HepG2 (cell line): ENCODE measurements around the gene ZNF548. TPM values are rescaled to one million over a fixed set of nuclear protein-coding genes. Genes with fewer than 3 reads are reported as not detected.

Experiments used
- GABPB1 ChIP-seq: IDR thresholded peaks from 2 replicates; pipeline ENCODE4 v1.6.1; 2016; ENCODE audit warnings: mild to moderate bottlenecking, missing genetic modification reagents, moderate library complexity, missing compliant biosample characterization
- GZF1 ChIP-seq: sonication (generic); formaldehyde crosslinking; IDR thresholded peaks from 2 replicates; pipeline ENCODE4 v1.5.1; 2020; ENCODE audit warnings: mild to moderate bottlenecking, missing genetic modification reagents
- ISX ChIP-seq: sonication (generic); formaldehyde crosslinking; conservative IDR thresholded peaks from 2 replicates; pipeline ENCODE4 v1.5.0; 2020; ENCODE audit warnings: missing genetic modification reagents
- KLF11 ChIP-seq: IDR thresholded peaks from 2 replicates; pipeline ENCODE4 v1.6.1; 2016; ENCODE audit warnings: missing compliant biosample characterization
- NFYB ChIP-seq: sonication (generic); formaldehyde crosslinking; IDR thresholded peaks from 2 replicates; pipeline ENCODE4 v1.4.0; 2020; ENCODE audit warnings: missing genetic modification reagents
- PPARG ChIP-seq: conservative IDR thresholded peaks from 2 replicates; pipeline ENCODE4 v1.6.1; 2016; ENCODE audit warnings: missing biosample characterization, missing genetic modification reagents
- SALL2 ChIP-seq: sonication (generic); formaldehyde crosslinking; IDR thresholded peaks from 2 replicates; pipeline ENCODE4 v1.8.1; 2023; ENCODE audit warnings: mild to moderate bottlenecking, missing genetic modification reagents, inconsistent platforms
- SIN3A ChIP-seq: IDR thresholded peaks from 2 replicates; pipeline ENCODE4 v1.6.1; 2011; ENCODE audit warnings: low read depth, mild to moderate bottlenecking, control low read depth, low read length, borderline replicate concordance
- TP53 ChIP-seq: sonication (generic); formaldehyde crosslinking; conservative IDR thresholded peaks from 2 replicates; pipeline ENCODE4 v1.4.0; 2020; ENCODE audit warnings: missing genetic modification reagents
- YY1 ChIP-seq: IDR thresholded peaks from 2 replicates; pipeline ENCODE4 v1.6.1; 2011; ENCODE audit warnings: low read length, low read depth, moderate library complexity, mild to moderate bottlenecking; ENCODE audit not compliant: insufficient read depth, insufficient replicate concordance
- ZFP1 ChIP-seq: IDR thresholded peaks from 2 replicates; pipeline ENCODE4 v1.6.1; 2016
- ZFP36L1 ChIP-seq: sonication (generic); formaldehyde crosslinking; IDR thresholded peaks from 2 replicates; pipeline ENCODE4 v1.8.0; 2022; ENCODE audit warnings: mild to moderate bottlenecking, missing genetic modification reagents, moderate library complexity
- ZFY ChIP-seq: sonication (generic); formaldehyde crosslinking; IDR thresholded peaks from 2 replicates; pipeline ENCODE4 v1.4.0; 2020; ENCODE audit warnings: missing genetic modification reagents
- ZNF232 ChIP-seq: sonication (generic); formaldehyde crosslinking; IDR thresholded peaks from 2 replicates; pipeline ENCODE4 v1.4.0; 2020; ENCODE audit warnings: missing genetic modification reagents, borderline replicate concordance
- ZNF296 ChIP-seq: sonication (generic); formaldehyde crosslinking; conservative IDR thresholded peaks from 2 replicates; pipeline ENCODE4 v1.5.0; 2020; ENCODE audit warnings: mild to moderate bottlenecking, missing genetic modification reagents
- ZNF430 ChIP-seq: sonication (generic); formaldehyde crosslinking; IDR thresholded peaks from 2 replicates; pipeline ENCODE4 v1.9.0; 2021; ENCODE audit warnings: mild to moderate bottlenecking, missing genetic modification reagents
- ZNF552 ChIP-seq: sonication (generic); formaldehyde crosslinking; IDR thresholded peaks from 2 replicates; pipeline ENCODE4 v1.9.0; 2022; ENCODE audit warnings: missing genetic modification reagents, mild to moderate bottlenecking, borderline replicate concordance
- ZNF780A ChIP-seq: sonication (generic); formaldehyde crosslinking; IDR thresholded peaks from 2 replicates; pipeline ENCODE4 v1.8.0; 2022; ENCODE audit warnings: mild to moderate bottlenecking, missing genetic modification reagents, moderate library complexity
- ZNF788 ChIP-seq: sonication (generic); formaldehyde crosslinking; IDR thresholded peaks from 2 replicates; pipeline ENCODE4 v1.5.0; 2020; ENCODE audit warnings: mild to moderate bottlenecking, missing genetic modification reagents, borderline replicate concordance
- ZSCAN29 ChIP-seq: sonication (generic); formaldehyde crosslinking; conservative IDR thresholded peaks from 2 replicates; pipeline ENCODE4 v1.4.0; 2020; ENCODE audit warnings: mild to moderate bottlenecking, missing genetic modification reagents
- polyA plus RNA-seq, 8 experiments: library from polyadenylated mRNA; depleted of rRNA in 3 of 8; stranded (reverse) in 7 of 8; unstranded in 1 of 8; fragments of >200 nt; fragmentation: Illumina TruSeq in 4 of 8; extraction: Trizol in 4 of 8; gene quantifications; 2 replicates each; pipeline versions ENCODE4 v1.2.1 to v1.2.3, GENCODE V29; 2011 to 2016; ENCODE audit warnings: low read depth in 4 of 8, missing spikeins in 1 of 8, mixed read lengths in 1 of 8; ENCODE audit not compliant: insufficient read depth in 1 of 8
- total RNA-seq, 5 experiments: library from RNA; depleted of rRNA; stranded (reverse); fragments of >200 nt; fragmentation: Illumina TruSeq; extraction: Trizol; gene quantifications; 2 replicates each; pipeline ENCODE4 v1.2.3, GENCODE V29; 2016; ENCODE audit warnings: low read depth in 1 of 5
- TF ChIP-seq, protein P1 (sequence below): sonication (generic); formaldehyde crosslinking; IDR thresholded peaks from 2 replicates; pipeline ENCODE4 v1.5.1; 2020; ENCODE audit warnings: mild to moderate bottlenecking, missing genetic modification reagents, borderline replicate concordance
- TF ChIP-seq, protein P2 (sequence below): IDR thresholded peaks from 2 replicates; pipeline ENCODE4 v1.6.1; 2018; ENCODE audit warnings: missing genetic modification reagents, mild to moderate bottlenecking, missing compliant biosample characterization
- TF ChIP-seq, protein P3 (sequence below): sonication (generic); formaldehyde crosslinking; IDR thresholded peaks from 2 replicates; pipeline ENCODE4 v1.9.0; 2021; ENCODE audit warnings: missing genetic modification reagents, mild to moderate bottlenecking, borderline replicate concordance
- TF ChIP-seq, protein P4 (sequence below): sonication (generic); formaldehyde crosslinking; IDR thresholded peaks from 2 replicates; pipeline ENCODE4 v1.4.0; 2020; ENCODE audit warnings: mild to moderate bottlenecking, low read depth, missing genetic modification reagents

Gene ZNF548
- total and polyA plus RNA-seq, 2 of the 13 experiments (the other 11 are each of a cell fraction or from before 2014, with no cell fraction given) = 19.6 to 24.9 TPM

DNA sequence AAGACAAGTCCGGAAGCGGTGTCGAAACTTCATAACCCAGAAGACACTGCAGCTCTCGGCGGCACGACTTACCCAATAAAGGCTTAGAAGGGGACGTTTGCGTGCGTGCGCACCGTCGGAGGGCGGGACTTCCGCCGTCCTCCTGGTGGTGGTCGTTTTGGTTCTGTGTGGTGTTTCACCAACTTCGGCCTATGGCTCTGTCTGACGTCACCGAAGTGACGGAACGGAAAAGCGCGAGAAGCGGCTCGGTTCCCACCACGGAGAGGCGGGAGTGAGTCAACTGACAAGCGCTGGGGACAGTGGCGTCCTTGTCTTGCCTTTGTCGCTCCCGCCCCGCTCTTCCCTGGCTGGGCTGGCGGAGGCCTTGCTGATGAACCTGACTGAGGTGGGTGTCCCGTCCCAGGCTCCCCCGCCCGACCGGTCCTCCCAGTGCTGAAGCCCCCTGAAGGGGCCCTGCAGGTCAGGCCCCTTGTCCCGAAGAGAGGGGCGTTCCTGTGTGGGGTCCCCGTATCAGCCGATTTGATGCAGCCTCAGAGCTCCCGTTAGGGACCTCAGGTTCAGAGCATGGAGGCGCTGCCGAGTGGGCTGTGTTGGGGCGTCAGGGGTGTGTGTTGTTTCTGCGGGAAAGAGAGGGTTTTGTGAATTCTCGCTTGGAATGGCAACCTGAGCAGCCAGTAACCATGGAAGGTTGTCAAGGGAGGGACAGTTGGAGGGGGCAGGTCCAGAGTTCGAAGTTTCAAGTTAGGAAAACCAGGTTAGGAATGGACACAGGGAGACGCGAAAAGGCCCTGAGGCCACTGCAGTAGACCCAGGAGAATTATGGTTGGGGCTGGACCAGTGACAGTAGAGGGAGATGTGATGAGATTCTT, at the start of gene ZNF548 (continued):
- 0 out of 2 replicates have a peak, but pooled peaks have one; percentile 73 for TF ChIP-seq GZF1 (CRISPR knock-in tag)
- TF ChIP-seq ZNF552 = peak; percentile 72; the same call in 1 of the 2 replicates
- peak; percentile 76 for TF ChIP-seq SIN3A
- TF ChIP-seq, protein P1, sequence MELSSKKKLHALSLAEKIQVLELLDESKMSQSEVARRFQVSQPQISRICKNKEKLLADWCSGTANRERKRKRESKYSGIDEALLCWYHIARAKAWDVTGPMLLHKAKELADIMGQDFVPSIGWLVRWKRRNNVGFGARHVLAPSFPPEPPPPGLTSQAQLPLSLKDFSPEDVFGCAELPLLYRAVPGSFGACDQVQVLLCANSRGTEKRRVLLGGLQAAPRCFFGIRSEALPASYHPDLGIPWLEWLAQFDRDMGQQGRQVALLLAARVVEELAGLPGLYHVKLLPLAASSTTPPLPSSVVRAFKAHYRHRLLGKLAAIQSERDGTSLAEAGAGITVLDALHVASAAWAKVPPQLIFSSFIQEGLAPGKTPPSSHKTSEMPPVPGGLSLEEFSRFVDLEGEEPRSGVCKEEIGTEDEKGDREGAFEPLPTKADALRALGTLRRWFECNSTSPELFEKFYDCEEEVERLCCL (CRISPR knock-in tag) = no peak
- TF ChIP-seq ZSCAN29 (CRISPR knock-in tag) = no peak
- TF ChIP-seq PPARG (CRISPR knock-in tag) = peak; percentile 40; the same call in 1 of the 2 replicates
- TF ChIP-seq, protein P2, sequence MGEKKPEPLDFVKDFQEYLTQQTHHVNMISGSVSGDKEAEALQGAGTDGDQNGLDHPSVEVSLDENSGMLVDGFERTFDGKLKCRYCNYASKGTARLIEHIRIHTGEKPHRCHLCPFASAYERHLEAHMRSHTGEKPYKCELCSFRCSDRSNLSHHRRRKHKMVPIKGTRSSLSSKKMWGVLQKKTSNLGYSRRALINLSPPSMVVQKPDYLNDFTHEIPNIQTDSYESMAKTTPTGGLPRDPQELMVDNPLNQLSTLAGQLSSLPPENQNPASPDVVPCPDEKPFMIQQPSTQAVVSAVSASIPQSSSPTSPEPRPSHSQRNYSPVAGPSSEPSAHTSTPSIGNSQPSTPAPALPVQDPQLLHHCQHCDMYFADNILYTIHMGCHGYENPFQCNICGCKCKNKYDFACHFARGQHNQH (CRISPR knock-in tag) = peak; percentile 73; the same call in 1 of the 2 replicates
- TF ChIP-seq ZNF780A (CRISPR knock-in tag) = no peak
- no peak for TF ChIP-seq ZNF232 (CRISPR knock-in tag)
- no peak for TF ChIP-seq ISX (CRISPR knock-in tag)
- TF ChIP-seq ZNF296 (CRISPR knock-in tag) = peak; percentile 69; the same call in 1 of the 2 replicates
- peak; percentile 87 for TF ChIP-seq ZFY
- TF ChIP-seq, protein P3, sequence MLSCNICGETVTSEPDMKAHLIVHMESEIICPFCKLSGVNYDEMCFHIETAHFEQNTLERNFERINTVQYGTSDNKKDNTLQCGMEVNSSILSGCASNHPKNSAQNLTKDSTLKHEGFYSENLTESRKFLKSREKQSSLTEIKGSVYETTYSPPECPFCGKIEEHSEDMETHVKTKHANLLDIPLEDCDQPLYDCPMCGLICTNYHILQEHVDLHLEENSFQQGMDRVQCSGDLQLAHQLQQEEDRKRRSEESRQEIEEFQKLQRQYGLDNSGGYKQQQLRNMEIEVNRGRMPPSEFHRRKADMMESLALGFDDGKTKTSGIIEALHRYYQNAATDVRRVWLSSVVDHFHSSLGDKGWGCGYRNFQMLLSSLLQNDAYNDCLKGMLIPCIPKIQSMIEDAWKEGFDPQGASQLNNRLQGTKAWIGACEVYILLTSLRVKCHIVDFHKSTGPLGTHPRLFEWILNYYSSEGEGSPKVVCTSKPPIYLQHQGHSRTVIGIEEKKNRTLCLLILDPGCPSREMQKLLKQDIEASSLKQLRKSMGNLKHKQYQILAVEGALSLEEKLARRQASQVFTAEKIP = no peak
- TF ChIP-seq ZFP1 (CRISPR knock-in tag) = no peak
- 0 out of 2 replicates have a peak, but pooled peaks have one; percentile 57 for TF ChIP-seq ZNF430 (CRISPR knock-in tag)
- TF ChIP-seq, protein P4, sequence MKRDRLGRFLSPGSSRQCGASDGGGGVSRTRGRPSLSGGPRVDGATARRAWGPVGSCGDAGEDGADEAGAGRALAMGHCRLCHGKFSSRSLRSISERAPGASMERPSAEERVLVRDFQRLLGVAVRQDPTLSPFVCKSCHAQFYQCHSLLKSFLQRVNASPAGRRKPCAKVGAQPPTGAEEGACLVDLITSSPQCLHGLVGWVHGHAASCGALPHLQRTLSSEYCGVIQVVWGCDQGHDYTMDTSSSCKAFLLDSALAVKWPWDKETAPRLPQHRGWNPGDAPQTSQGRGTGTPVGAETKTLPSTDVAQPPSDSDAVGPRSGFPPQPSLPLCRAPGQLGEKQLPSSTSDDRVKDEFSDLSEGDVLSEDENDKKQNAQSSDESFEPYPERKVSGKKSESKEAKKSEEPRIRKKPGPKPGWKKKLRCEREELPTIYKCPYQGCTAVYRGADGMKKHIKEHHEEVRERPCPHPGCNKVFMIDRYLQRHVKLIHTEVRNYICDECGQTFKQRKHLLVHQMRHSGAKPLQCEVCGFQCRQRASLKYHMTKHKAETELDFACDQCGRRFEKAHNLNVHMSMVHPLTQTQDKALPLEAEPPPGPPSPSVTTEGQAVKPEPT (CRISPR knock-in tag) = 0 out of 2 replicates have a peak, but pooled peaks have one; percentile 47
- TF ChIP-seq SALL2 (CRISPR knock-in tag) = no peak; the same call in 1 of the 2 replicates
- 0 out of 2 replicates have a peak, but pooled peaks have one; percentile 26 for TF ChIP-seq ZFP36L1
- peak; percentile 98 for TF ChIP-seq GABPB1 (CRISPR knock-in tag)
- TF ChIP-seq ZNF788 = no peak; the same call in 1 of the 2 replicates
- peak; percentile 66 for TF ChIP-seq YY1
- no peak for TF ChIP-seq KLF11 (CRISPR knock-in tag)
- TF ChIP-seq NFYB (CRISPR knock-in tag) = peak; percentile 92
- no peak for TF ChIP-seq TP53 (CRISPR knock-in tag)
